ENCODE results near the gene CHI3L2. TPM values are rescaled to one million over a fixed set of nuclear protein-coding genes. Genes with fewer than 3 reads are reported as not detected.

Gene CHI3L2
- total and polyA plus RNA-seq, 2 of the 13 experiments (the other 11 are each of a cell fraction or from before 2014, with no cell fraction given): 0.46 to 1.7 TPM

DNA sequence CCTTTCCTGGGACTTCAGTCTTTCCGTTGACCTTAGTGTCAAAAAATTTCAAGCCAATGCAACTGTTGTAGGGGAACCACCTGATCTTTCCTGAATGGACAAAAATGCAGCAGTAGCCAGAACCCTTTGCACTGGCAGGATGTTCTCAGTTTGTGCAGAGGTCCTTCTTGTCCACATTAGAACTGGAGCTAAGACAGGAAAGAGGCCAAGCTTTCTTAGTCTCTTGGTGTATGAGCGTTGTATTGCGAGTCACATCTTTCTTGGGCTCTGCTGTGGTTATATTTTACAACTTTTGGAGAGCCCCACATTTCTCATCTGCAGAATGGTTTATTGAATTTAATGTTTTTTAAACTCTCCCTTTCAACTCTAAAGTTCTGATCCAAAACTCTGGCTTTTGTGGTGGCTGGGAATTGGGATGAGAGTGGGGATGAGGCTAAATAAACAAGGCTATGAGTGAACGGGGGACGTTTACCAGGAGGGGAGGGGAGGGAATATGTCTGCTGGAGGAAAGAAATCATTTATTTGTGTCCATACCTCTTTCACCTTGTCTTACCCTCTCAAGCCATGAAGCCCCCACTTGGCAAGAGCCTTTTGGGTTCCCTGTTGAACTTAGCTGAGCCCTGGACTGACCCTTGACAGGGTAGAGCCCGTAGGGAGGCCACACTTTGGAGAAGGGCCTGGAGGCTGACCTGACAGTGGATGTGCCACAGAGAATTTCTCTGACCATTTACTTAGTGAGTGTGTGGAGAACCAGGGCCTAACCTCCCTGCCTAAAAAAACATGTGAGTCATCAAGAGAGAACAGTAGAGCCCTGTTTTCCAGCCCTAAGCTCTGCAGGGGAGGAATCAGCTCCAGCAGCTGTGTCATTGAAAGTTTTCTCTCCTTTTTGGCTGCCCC lies 586 bp downstream of the CHI3L2 start (continued):
- TF ChIP-seq ZNF746 (CRISPR knock-in tag; IDR thresholded peaks at IDR 0.05): no peak
- no peak for TF ChIP-seq ZNF496 (CRISPR knock-in tag; IDR thresholded peaks at IDR 0.05; ENCODE audit: insufficient replicate concordance)
- no peak for TF ChIP-seq ZNF549 (CRISPR knock-in tag; IDR thresholded peaks at IDR 0.05)
- no peak for TF ChIP-seq ZNF709 (CRISPR knock-in tag; IDR thresholded peaks at IDR 0.05)
- TF ChIP-seq NR2F2 (IDR thresholded peaks at IDR 0.05; ENCODE audit: borderline replicate concordance, low read depth): peak; percentile 37; the same call in 1 of the 2 replicates
- no peak for TF ChIP-seq HHEX (CRISPR knock-in tag; IDR thresholded peaks at IDR 0.05)
- TF ChIP-seq MTF2 (CRISPR knock-in tag; IDR thresholded peaks at IDR 0.05; ENCODE audit: borderline replicate concordance): no peak
- TF ChIP-seq SIN3A (IDR thresholded peaks at IDR 0.05; ENCODE audit: borderline replicate concordance, low read depth, low read length): no peak
- TF ChIP-seq ZNF296 (CRISPR knock-in tag; conservative IDR thresholded peaks at IDR 0.05): no peak
- peak; percentile 92 for TF ChIP-seq ZNF710 (CRISPR knock-in tag; IDR thresholded peaks at IDR 0.05; ENCODE audit: borderline replicate concordance)
- TF ChIP-seq, protein P1, sequence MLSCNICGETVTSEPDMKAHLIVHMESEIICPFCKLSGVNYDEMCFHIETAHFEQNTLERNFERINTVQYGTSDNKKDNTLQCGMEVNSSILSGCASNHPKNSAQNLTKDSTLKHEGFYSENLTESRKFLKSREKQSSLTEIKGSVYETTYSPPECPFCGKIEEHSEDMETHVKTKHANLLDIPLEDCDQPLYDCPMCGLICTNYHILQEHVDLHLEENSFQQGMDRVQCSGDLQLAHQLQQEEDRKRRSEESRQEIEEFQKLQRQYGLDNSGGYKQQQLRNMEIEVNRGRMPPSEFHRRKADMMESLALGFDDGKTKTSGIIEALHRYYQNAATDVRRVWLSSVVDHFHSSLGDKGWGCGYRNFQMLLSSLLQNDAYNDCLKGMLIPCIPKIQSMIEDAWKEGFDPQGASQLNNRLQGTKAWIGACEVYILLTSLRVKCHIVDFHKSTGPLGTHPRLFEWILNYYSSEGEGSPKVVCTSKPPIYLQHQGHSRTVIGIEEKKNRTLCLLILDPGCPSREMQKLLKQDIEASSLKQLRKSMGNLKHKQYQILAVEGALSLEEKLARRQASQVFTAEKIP (CRISPR knock-in tag; IDR thresholded peaks at IDR 0.05; ENCODE audit: borderline replicate concordance): no peak
- no peak for TF ChIP-seq ZNF552 (CRISPR knock-in tag; IDR thresholded peaks at IDR 0.05; ENCODE audit: borderline replicate concordance)
- TF ChIP-seq MLX (CRISPR knock-in tag; IDR thresholded peaks at IDR 0.05): no peak
- TF ChIP-seq NRL (CRISPR knock-in tag; IDR thresholded peaks at IDR 0.05; ENCODE audit: borderline replicate concordance): no peak
- TF ChIP-seq, protein P2, sequence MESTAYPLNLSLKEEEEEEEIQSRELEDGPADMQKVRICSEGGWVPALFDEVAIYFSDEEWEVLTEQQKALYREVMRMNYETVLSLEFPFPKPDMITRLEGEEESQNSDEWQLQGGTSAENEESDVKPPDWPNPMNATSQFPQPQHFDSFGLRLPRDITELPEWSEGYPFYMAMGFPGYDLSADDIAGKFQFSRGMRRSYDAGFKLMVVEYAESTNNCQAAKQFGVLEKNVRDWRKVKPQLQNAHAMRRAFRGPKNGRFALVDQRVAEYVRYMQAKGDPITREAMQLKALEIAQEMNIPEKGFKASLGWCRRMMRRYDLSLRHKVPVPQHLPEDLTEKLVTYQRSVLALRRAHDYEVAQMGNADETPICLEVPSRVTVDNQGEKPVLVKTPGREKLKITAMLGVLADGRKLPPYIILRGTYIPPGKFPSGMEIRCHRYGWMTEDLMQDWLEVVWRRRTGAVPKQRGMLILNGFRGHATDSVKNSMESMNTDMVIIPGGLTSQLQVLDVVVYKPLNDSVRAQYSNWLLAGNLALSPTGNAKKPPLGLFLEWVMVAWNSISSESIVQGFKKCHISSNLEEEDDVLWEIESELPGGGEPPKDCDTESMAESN (CRISPR knock-in tag; conservative IDR thresholded peaks at IDR 0.05): no peak
- TF ChIP-seq ZNF326 (CRISPR knock-in tag; IDR thresholded peaks at IDR 0.05; ENCODE audit: borderline replicate concordance): no peak
- TF ChIP-seq BRCA1 (CRISPR knock-in tag; IDR thresholded peaks at IDR 0.05): no peak
- TF ChIP-seq ZNF580 (CRISPR knock-in tag; IDR thresholded peaks at IDR 0.05; ENCODE audit: borderline replicate concordance, low read depth): no peak
- TF ChIP-seq TAF15 (IDR thresholded peaks at IDR 0.05; ENCODE audit: low read depth, low read length, poor library complexity, severe bottlenecking): no peak
- TF ChIP-seq, protein P3, sequence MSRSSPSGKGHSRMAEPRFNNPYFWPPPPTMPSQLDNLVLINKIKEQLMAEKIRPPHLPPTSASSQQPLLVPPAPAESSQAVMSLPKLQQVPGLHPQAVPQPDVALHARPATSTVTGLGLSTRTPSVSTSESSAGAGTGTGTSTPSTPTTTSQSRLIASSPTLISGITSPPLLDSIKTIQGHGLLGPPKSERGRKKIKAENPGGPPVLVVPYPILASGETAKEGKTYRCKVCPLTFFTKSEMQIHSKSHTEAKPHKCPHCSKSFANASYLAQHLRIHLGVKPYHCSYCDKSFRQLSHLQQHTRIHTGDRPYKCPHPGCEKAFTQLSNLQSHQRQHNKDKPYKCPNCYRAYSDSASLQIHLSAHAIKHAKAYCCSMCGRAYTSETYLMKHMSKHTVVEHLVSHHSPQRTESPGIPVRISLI (CRISPR knock-in tag; IDR thresholded peaks at IDR 0.05; ENCODE audit: borderline replicate concordance): peak; percentile 80; the same call in 1 of the 2 replicates
- TF ChIP-seq ARNTL (CRISPR knock-in tag; IDR thresholded peaks at IDR 0.05): peak; percentile 37; the same call in 1 of the 2 replicates

Data from HepG2 (cell line).